Endothelial cell of umbilical vein (primary cell): ENCODE measurements around the gene TRDN.

Source experiments
- MYC ChIP-seq: IDR thresholded peaks from one replicate; pipeline ENCODE4 v1.6.1; 2011; ENCODE audit warnings: mild to moderate bottlenecking, low read depth, low read length
- POLR2A ChIP-seq: IDR thresholded peaks from 2 replicates; pipeline ENCODE4 v1.6.1; 2012; ENCODE audit warnings: low read depth, mild to moderate bottlenecking, control low read depth, low read length

- TF ChIP-seq POLR2A, result no peak
- TF ChIP-seq MYC, result no peak
Measured at GRCh38 chr6:123462152-123462551, 174.6 kb downstream of the TRDN start.
